HEK293 (cell line): ENCODE measurements around the gene RACK1.

Source experiments
- HOXD13 ChIP-seq: sonication (generic); formaldehyde crosslinking; IDR thresholded peaks from 2 replicates; pipeline ENCODE4 v1.8.0; 2022; ENCODE audit warnings: missing genetic modification reagents, borderline replicate concordance
- KLF16 ChIP-seq: fragments of 450-650 bp; formaldehyde crosslinking; IDR thresholded peaks from 2 replicates; pipeline ENCODE4 v1.5.1; 2017; ENCODE audit warnings: missing biosample characterization, missing genetic modification characterization
- SALL2 ChIP-seq: fragments of 450-650 bp; formaldehyde crosslinking; IDR thresholded peaks from 2 replicates; pipeline ENCODE4 v1.5.0; 2017; ENCODE audit warnings: missing biosample characterization, mild to moderate bottlenecking, missing genetic modification characterization, borderline replicate concordance
- TRIM28 ChIP-seq: IDR thresholded peaks from 2 replicates; pipeline ENCODE4 v1.6.1; 2011; ENCODE audit warnings: low read length, control low read depth, borderline replicate concordance
- ZBTB21 ChIP-seq: fragments of 450-650 bp; formaldehyde crosslinking; IDR thresholded peaks from 2 replicates; pipeline ENCODE4 v1.5.1; 2017; ENCODE audit warnings: missing biosample characterization, missing genetic modification characterization
- ZNF138 ChIP-seq: fragments of 450-650 bp; formaldehyde crosslinking; IDR thresholded peaks from 2 replicates; pipeline ENCODE4 v1.5.1; 2016; ENCODE audit warnings: missing biosample characterization, missing genetic modification characterization, borderline replicate concordance
- ZNF140 ChIP-seq: fragments of 450-650 bp; formaldehyde crosslinking; IDR thresholded peaks from 2 replicates; pipeline ENCODE4 v1.5.1; 2016; ENCODE audit warnings: missing biosample characterization, missing genetic modification characterization
- ZNF16 ChIP-seq: fragments of 450-650 bp; formaldehyde crosslinking; IDR thresholded peaks from 2 replicates; pipeline ENCODE4 v1.5.1; 2016; ENCODE audit warnings: low read depth, missing biosample characterization, missing genetic modification characterization
- ZNF175 ChIP-seq: fragments of 450-650 bp; formaldehyde crosslinking; IDR thresholded peaks from 2 replicates; pipeline ENCODE4 v1.5.1; 2016; ENCODE audit warnings: missing biosample characterization, missing genetic modification characterization
- ZNF19 ChIP-seq: fragments of 450-650 bp; formaldehyde crosslinking; IDR thresholded peaks from 2 replicates; pipeline ENCODE4; 2016; ENCODE audit warnings: missing biosample characterization, missing genetic modification characterization, low read depth
- ZNF292 ChIP-seq: fragments of 450-650 bp; formaldehyde crosslinking; IDR thresholded peaks from 2 replicates; pipeline ENCODE4 v1.5.1; 2016; ENCODE audit warnings: low read depth, missing biosample characterization, missing genetic modification characterization, borderline replicate concordance
- ZNF324 ChIP-seq: fragments of 450-650 bp; formaldehyde crosslinking; IDR thresholded peaks from 2 replicates; pipeline ENCODE4 v1.5.1; 2016; ENCODE audit warnings: missing biosample characterization, missing genetic modification characterization
- ZNF433 ChIP-seq: fragments of 450-650 bp; formaldehyde crosslinking; IDR thresholded peaks from 2 replicates; pipeline ENCODE4 v1.5.1; 2016; ENCODE audit warnings: missing biosample characterization, missing genetic modification characterization, low read depth
- ZNF548 ChIP-seq: fragments of 450-650 bp; formaldehyde crosslinking; IDR thresholded peaks from 2 replicates; pipeline ENCODE4 v1.5.1; 2016; ENCODE audit warnings: missing biosample characterization, missing genetic modification characterization
- ZNF660 ChIP-seq: fragments of 450-650 bp; IDR thresholded peaks from 2 replicates; pipeline ENCODE4 v1.5.1; 2018; ENCODE audit warnings: missing biosample characterization, mild to moderate bottlenecking, missing genetic modification characterization
- ZNF664 ChIP-seq: fragments of 450-650 bp; formaldehyde crosslinking; IDR thresholded peaks from 2 replicates; pipeline ENCODE4 v1.5.1; 2016; ENCODE audit warnings: missing biosample characterization, missing genetic modification characterization
- ZNF747 ChIP-seq: fragments of 450-650 bp; formaldehyde crosslinking; IDR thresholded peaks from 2 replicates; pipeline ENCODE4 v1.5.1; 2016; ENCODE audit warnings: missing biosample characterization, missing genetic modification characterization
- ZNF785 ChIP-seq: fragments of 450-650 bp; formaldehyde crosslinking; IDR thresholded peaks from 2 replicates; pipeline ENCODE4 v1.5.1; 2016; ENCODE audit warnings: missing biosample characterization, missing genetic modification characterization
- ZXDB ChIP-seq: fragments of 450-650 bp; formaldehyde crosslinking; IDR thresholded peaks from 2 replicates; pipeline ENCODE4 v1.5.1; 2016; ENCODE audit warnings: missing biosample characterization, missing genetic modification characterization
- TF ChIP-seq, protein P1 (sequence below): fragments of 450-650 bp; formaldehyde crosslinking; IDR thresholded peaks from 2 replicates; pipeline ENCODE4 v1.5.1; 2016; ENCODE audit warnings: missing biosample characterization, missing genetic modification characterization
- TF ChIP-seq, protein P2 (sequence below): fragments of 450-650 bp; formaldehyde crosslinking; IDR thresholded peaks from 2 replicates; pipeline ENCODE4 v1.5.1; 2016; ENCODE audit warnings: missing biosample characterization, missing genetic modification characterization
- TF ChIP-seq, protein P3 (sequence below): fragments of 450-650 bp; formaldehyde crosslinking; IDR thresholded peaks from 2 replicates; pipeline ENCODE4 v1.5.1; 2016; ENCODE audit warnings: missing biosample characterization, missing genetic modification characterization, low read depth
- TF ChIP-seq, protein P4 (sequence below): fragments of 450-650 bp; formaldehyde crosslinking; IDR thresholded peaks from 2 replicates; pipeline ENCODE4 v1.5.1; 2017; ENCODE audit warnings: missing biosample characterization, missing genetic modification characterization
- TF ChIP-seq, protein P5 (sequence below): fragments of 450-650 bp; formaldehyde crosslinking; IDR thresholded peaks from 2 replicates; pipeline ENCODE4 v1.5.1; 2016; ENCODE audit warnings: missing biosample characterization, missing genetic modification characterization
- TF ChIP-seq, protein P6 (sequence below): fragments of 450-650 bp; formaldehyde crosslinking; IDR thresholded peaks from 2 replicates; pipeline ENCODE4 v1.5.1; 2016; ENCODE audit warnings: missing biosample characterization, missing genetic modification characterization

Gene RACK1

DNA sequence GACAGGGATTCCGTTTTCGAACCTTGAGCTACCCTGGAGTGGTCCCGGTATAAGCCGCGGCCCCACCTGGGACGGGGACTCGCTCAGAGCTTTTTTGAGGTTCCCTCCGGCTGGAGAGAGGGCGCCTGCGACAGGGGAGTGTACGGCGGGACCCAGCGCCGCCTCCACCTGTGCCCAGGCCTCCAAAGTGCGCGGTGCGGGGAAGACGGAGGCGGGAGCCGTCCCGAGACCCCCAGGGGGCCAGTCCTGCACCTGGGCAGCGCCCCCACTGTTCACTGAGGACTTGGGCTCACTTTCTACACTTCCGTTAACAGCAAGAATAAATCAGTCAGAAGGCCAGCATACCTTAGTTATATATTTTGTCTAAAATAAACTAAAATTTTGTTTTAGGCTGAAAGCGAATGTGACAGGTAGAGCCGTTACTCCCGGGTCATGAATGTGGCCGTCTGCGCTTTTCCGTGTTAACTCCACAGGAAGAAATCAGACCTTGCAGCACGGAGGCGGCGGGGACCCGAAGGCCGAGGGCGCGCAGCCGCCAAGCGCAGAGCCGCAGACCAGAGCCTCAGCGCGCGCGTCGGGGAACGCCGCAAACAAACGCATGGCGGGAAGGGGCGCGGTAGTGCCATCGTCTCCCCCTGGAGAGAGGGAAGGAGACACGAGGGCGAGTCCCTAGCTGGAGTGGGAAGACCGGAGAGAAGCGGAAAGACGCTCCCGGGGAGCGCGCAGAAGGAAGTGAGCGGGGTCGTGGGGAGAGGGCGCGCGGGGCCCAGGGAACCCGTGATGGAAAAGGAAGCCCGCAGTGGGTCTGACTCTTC lies 52.8 kb downstream of the RACK1 start (continued):
- TF ChIP-seq, protein P1, sequence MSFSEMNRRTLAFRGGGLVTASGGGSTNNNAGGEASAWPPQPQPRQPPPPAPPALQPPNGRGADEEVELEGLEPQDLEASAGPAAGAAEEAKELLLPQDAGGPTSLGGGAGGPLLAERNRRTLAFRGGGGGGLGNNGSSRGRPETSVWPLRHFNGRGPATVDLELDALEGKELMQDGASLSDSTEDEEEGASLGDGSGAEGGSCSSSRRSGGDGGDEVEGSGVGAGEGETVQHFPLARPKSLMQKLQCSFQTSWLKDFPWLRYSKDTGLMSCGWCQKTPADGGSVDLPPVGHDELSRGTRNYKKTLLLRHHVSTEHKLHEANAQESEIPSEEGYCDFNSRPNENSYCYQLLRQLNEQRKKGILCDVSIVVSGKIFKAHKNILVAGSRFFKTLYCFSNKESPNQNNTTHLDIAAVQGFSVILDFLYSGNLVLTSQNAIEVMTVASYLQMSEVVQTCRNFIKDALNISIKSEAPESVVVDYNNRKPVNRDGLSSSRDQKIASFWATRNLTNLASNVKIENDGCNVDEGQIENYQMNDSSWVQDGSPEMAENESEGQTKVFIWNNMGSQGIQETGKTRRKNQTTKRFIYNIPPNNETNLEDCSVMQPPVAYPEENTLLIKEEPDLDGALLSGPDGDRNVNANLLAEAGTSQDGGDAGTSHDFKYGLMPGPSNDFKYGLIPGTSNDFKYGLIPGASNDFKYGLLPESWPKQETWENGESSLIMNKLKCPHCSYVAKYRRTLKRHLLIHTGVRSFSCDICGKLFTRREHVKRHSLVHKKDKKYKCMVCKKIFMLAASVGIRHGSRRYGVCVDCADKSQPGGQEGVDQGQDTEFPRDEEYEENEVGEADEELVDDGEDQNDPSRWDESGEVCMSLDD (tag by site-specific recombination), result peak; percentile 65
- TF ChIP-seq, protein P2, sequence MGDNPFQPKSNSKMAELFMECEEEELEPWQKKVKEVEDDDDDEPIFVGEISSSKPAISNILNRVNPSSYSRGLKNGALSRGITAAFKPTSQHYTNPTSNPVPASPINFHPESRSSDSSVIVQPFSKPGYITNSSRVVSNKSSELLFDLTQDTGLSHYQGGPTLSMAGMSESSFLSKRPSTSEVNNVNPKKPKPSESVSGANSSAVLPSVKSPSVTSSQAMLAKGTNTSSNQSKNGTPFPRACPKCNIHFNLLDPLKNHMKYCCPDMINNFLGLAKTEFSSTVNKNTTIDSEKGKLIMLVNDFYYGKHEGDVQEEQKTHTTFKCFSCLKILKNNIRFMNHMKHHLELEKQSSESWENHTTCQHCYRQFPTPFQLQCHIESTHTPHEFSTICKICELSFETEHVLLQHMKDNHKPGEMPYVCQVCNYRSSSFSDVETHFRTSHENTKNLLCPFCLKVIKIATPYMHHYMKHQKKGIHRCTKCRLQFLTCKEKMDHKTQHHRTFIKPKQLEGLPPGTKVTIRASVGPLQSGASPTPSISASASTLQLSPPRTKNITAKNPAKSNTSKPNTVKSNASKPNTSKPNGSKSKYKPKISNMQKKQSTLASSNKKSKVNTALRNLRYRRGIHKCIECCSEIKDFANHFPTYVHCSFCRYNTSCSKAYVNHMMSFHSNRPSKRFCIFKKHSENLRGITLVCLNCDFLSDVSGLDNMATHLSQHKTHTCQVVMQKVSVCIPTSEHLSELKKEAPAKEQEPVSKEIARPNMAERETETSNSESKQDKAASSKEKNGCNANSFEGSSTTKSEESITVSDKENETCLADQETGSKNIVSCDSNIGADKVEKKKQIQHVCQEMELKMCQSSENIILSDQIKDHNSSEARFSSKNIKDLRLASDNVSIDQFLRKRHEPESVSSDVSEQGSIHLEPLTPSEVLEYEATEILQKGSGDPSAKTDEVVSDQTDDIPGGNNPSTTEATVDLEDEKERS (tag by site-specific recombination), result no peak
- TF ChIP-seq ZXDB (tag by site-specific recombination) (no peak), HOXD13 (CRISPR knock-in tag) (no peak), ZNF19 (tag by site-specific recombination) (no peak), ZNF785 (tag by site-specific recombination) (0 out of 2 replicates have a peak, but pooled peaks have one; percentile 25), ZNF324 (tag by site-specific recombination) (no peak), ZNF747 (tag by site-specific recombination) (no peak), ZNF660 (tag by site-specific recombination) (no peak), SALL2 (tag by site-specific recombination) (no peak), ZNF548 (tag by site-specific recombination) (no peak), ZNF175 (tag by site-specific recombination) (no peak), TRIM28 (0 out of 2 replicates have a peak, but pooled peaks have one; percentile 22), ZBTB21 (tag by site-specific recombination) (no peak), ZNF292 (tag by site-specific recombination) (no peak), KLF16 (no peak), ZNF16 (tag by site-specific recombination) (no peak), ZNF140 (tag by site-specific recombination) (no peak), ZNF433 (no peak), ZNF138 (tag by site-specific recombination) (no peak), ZNF664 (tag by site-specific recombination) (no peak)
- TF ChIP-seq, protein P3, sequence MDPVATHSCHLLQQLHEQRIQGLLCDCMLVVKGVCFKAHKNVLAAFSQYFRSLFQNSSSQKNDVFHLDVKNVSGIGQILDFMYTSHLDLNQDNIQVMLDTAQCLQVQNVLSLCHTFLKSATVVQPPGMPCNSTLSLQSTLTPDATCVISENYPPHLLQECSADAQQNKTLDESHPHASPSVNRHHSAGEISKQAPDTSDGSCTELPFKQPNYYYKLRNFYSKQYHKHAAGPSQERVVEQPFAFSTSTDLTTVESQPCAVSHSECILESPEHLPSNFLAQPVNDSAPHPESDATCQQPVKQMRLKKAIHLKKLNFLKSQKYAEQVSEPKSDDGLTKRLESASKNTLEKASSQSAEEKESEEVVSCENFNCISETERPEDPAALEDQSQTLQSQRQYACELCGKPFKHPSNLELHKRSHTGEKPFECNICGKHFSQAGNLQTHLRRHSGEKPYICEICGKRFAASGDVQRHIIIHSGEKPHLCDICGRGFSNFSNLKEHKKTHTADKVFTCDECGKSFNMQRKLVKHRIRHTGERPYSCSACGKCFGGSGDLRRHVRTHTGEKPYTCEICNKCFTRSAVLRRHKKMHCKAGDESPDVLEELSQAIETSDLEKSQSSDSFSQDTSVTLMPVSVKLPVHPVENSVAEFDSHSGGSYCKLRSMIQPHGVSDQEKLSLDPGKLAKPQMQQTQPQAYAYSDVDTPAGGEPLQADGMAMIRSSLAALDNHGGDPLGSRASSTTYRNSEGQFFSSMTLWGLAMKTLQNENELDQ, result no peak
- TF ChIP-seq, protein P4, sequence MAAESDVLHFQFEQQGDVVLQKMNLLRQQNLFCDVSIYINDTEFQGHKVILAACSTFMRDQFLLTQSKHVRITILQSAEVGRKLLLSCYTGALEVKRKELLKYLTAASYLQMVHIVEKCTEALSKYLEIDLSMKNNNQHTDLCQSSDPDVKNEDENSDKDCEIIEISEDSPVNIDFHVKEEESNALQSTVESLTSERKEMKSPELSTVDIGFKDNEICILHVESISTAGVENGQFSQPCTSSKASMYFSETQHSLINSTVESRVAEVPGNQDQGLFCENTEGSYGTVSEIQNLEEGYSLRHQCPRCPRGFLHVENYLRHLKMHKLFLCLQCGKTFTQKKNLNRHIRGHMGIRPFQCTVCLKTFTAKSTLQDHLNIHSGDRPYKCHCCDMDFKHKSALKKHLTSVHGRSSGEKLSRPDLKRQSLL (tag by site-specific recombination), result no peak
- TF ChIP-seq, protein P5, sequence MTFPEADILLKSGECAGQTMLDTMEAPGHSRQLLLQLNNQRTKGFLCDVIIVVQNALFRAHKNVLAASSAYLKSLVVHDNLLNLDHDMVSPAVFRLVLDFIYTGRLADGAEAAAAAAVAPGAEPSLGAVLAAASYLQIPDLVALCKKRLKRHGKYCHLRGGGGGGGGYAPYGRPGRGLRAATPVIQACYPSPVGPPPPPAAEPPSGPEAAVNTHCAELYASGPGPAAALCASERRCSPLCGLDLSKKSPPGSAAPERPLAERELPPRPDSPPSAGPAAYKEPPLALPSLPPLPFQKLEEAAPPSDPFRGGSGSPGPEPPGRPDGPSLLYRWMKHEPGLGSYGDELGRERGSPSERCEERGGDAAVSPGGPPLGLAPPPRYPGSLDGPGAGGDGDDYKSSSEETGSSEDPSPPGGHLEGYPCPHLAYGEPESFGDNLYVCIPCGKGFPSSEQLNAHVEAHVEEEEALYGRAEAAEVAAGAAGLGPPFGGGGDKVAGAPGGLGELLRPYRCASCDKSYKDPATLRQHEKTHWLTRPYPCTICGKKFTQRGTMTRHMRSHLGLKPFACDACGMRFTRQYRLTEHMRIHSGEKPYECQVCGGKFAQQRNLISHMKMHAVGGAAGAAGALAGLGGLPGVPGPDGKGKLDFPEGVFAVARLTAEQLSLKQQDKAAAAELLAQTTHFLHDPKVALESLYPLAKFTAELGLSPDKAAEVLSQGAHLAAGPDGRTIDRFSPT (tag by site-specific recombination), result 0 out of 2 replicates have a peak, but pooled peaks have one; percentile 28
- TF ChIP-seq, protein P6, sequence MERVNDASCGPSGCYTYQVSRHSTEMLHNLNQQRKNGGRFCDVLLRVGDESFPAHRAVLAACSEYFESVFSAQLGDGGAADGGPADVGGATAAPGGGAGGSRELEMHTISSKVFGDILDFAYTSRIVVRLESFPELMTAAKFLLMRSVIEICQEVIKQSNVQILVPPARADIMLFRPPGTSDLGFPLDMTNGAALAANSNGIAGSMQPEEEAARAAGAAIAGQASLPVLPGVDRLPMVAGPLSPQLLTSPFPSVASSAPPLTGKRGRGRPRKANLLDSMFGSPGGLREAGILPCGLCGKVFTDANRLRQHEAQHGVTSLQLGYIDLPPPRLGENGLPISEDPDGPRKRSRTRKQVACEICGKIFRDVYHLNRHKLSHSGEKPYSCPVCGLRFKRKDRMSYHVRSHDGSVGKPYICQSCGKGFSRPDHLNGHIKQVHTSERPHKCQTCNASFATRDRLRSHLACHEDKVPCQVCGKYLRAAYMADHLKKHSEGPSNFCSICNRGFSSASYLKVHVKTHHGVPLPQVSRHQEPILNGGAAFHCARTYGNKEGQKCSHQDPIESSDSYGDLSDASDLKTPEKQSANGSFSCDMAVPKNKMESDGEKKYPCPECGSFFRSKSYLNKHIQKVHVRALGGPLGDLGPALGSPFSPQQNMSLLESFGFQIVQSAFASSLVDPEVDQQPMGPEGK (tag by site-specific recombination), result peak; percentile 44
